ENCODE measurements around the gene ATP1A3.
"Not testable (repeated sequence)": the region's sequence is repeated elsewhere in the genome, so short reads cannot be mapped to it uniquely, and the experiment has no call there.

Gene ATP1A3

GRCh38 chr19:42010245-42011126 lies 16.5 kb upstream of the ATP1A3 start:
- DNase-seq: no peak

GRCh38 chr19:42006569-42006968 lies 12.5 kb upstream of the ATP1A3 start:
- no peak for DNase-seq

- no peak for DNase-seq
These were observed 11.5 kb upstream of the ATP1A3 start for GRCh38 chr19:42005504-42005903.

GRCh38 chr19:42003506-42004294 lies 9.7 kb upstream of the ATP1A3 start:
- DNase-seq: no peak

GRCh38 chr19:41999878-42000208 lies 5.8 kb upstream of the ATP1A3 start:
- no peak for DNase-seq

GRCh38 chr19:41999071-41999877 lies 5.2 kb upstream of the ATP1A3 start:
- no peak for DNase-seq

GRCh38 chr19:41998246-41999020 lies 4.4 kb upstream of the ATP1A3 start:
- peak; percentile 74 for DNase-seq

- DNase-seq: no peak
These were observed 3.8 kb upstream of the ATP1A3 start for GRCh38 chr19:41997851-41998229.

GRCh38 chr19:41997121-41997850 lies 3.3 kb upstream of the ATP1A3 start:
- DNase-seq: peak; percentile 75

- no peak for DNase-seq
These were observed 2.1 kb upstream of the ATP1A3 start for GRCh38 chr19:41995959-41996797.

GRCh38 chr19:41994994-41995958 lies 1.2 kb upstream of the ATP1A3 start:
- no peak for DNase-seq

GRCh38 chr19:41994521-41994971 lies 516 bp upstream of the ATP1A3 start:
- DNase-seq: no peak

GRCh38 chr19:41991925-41992569 lies 2.0 kb downstream of the ATP1A3 start:
- DNase-seq: not testable (repeated sequence)

GRCh38 chr19:41991025-41991424 lies 3.0 kb downstream of the ATP1A3 start:
- DNase-seq: no peak

- DNase-seq: no peak
These were observed 3.4 kb downstream of the ATP1A3 start for GRCh38 chr19:41990615-41991014.

- DNase-seq: no peak
These were observed 4.0 kb downstream of the ATP1A3 start for GRCh38 chr19:41990028-41990427.

- no peak for DNase-seq
These were observed 5.1 kb downstream of the ATP1A3 start for GRCh38 chr19:41988947-41989346.

GRCh38 chr19:41987141-41987860 lies 6.7 kb downstream of the ATP1A3 start:
- DNase-seq: no peak

Measured in activated CD8-positive, alpha-beta memory T cell treated with anti-CD3 and anti-CD28 coated beads for 24 hours (primary cell).